ENCODE measurements around the gene TSPEAR.
"Not testable (repeated sequence)": the region's sequence is repeated elsewhere in the genome, so short reads cannot be mapped to it uniquely, and the experiment has no call there.

The TSPEAR gene

GRCh38 chr21:44648557-44649311 lies 62.6 kb downstream of the TSPEAR start:
- no peak for DNase-seq

DNA sequence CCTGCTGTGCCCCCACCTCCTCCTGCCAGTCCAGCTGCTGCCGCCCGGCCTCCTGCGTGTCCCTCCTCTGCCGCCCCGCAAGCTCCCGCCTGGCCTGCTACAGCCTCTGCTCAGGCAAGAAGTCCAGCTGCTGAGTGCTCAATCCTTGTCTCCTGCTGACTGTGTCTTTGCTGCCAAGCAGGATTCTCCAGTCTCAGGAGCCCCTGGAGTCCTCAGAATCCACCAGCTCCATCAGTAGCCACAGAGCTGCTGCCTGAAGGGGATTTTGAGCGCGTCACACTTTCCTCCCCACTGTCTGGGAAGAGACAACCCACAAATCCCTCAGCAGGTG lies 64.2 kb downstream of the TSPEAR start:
- DNase-seq = no peak

DNA sequence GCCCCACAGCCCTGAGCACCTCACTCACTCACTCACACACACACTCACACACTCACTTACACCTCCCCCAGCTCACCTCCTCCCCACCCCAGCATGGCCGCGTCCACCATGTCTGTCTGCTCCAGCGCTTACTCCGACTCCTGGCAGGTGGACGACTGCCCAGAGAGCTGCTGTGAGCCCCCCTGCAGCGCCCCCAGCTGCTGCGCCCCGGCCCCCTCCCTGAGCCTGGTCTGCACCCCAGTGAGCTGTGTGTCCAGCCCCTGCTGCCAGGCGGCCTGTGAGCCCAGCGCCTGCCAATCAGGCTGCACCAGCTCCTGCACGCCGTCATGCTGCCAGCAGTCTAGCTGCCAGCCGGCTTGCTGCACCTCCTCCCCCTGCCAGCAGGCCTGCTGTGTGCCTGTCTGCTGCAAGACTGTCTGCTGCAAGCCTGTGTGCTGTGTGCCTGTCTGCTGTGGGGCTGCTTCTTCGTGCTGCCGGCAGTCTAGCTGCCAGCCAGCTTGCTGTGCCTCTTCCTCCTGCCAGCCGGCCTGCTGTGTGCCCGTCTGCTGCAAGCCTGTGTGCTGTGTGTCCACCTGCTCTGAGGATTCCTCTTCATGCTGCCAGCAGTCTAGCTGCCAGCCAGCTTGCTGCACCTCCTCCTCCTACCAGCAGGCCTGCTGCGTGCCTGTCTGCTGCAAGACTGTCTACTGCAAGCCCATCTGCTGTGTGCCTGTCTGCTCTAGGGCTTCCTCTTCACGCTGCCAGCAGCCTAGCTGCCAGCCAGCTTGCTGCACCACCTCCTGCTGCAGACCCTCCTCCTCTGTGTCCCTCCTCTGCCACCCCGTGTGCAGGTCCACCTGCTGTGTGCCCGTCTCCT lies 64.8 kb downstream of the TSPEAR start, which contains the start of gene KRTAP10-11:
Gene KRTAP10-11 (plus strand): TSS at position 49 of the 856 bp plus-strand sequence. CDS start 45 bp downstream, at position 94.
- DNase-seq = not testable (repeated sequence)

DNA sequence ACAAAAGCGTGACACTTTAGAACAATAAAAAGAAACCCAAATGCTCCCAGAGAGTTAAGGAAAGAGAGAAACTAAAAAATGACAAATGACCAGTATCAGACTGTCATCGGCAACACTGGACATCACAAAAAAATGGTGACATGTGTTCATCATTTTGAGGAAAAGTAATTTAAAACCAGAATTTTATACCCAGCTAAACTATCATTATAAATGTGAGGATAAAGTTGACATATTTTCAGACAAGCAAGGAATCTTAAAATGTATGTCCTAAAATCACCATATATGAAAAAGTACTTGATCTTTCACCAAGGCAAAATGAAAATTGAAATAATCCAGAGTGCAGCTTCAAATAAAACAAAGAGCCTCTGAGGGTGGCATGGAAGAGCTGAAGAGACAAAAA lies 66.5 kb downstream of the TSPEAR start:
- DNase-seq = no peak

GRCh38 chr21:44643741-44644310 lies 67.5 kb downstream of the TSPEAR start:
- no peak for DNase-seq

DNA sequence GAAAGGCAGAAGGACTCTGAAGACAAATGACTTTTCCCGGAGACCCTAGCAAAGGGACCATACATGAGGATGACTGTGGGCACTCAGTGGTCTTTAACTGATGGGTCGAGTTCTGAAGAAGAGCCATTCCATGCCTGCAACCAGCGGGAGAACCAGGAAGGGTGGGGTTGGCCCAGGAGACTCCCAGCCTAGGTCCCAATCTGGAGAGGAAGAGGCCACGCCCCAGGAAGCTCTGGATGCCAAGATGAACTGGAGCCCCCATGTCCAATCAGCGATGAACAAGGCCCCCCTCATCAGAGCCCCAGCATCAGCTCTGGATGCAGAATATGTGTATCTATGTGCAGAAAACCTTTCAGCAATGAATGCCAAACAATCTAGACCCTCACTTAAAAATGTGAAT lies 70.6 kb downstream of the TSPEAR start:
- DNase-seq = no peak

DNA sequence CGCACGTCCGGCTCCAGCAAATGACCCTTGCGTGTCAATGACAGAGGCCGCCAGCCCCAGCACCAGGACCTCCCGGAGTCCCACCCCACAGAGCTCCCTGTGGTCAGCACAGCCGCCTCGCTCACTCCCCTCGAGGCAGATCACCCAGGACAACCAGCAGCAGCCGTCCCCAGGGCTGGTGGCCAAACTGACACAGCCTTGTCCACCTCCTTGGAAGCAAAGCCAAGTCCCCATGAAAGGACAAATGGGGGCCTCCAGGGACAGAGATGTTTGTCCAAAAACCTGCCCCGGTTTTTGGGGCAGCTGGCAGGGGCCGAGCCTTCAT lies 72.1 kb downstream of the TSPEAR start:
- DNase-seq = no peak

DNA sequence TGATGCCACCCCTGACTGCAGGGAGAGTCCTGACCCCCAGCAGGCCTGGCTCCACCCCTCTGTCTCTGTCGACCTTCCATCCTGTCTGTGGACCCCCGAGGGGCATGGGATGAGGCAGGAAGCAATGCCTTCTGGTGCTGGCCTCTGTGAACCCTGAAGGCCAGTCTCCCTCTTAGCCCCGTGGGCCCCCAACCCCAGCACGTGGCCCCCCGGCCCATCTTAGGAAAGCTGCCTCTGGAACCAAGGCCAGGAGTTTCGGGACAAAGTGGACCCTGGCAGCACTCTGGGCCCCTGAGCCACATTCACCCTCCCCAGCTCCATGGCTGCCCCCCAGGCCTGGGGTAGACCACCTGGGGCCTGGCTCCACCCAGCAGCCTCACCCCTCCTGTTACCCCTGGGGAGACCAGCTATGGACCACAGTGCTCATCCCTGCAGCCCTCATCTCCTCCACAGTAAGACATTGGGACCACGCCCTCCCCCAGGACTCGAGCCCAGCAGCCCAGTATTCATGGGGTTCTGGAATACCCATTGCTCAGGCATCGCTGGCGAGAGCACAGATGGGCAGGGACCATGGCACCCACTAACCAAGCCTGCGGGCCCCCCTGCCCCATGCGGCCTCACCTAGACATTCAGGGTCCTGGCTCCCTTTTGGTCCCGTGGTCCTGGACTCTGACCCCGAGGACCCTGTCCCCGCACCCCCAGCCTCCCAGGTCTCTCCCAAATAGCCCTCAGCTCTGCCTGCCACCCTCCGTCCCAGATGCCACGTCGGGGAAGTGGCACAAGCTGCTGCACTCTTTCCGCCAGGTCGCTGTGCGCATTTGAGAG lies 72.7 kb downstream of the TSPEAR start:
- not testable (repeated sequence) for DNase-seq

DNA sequence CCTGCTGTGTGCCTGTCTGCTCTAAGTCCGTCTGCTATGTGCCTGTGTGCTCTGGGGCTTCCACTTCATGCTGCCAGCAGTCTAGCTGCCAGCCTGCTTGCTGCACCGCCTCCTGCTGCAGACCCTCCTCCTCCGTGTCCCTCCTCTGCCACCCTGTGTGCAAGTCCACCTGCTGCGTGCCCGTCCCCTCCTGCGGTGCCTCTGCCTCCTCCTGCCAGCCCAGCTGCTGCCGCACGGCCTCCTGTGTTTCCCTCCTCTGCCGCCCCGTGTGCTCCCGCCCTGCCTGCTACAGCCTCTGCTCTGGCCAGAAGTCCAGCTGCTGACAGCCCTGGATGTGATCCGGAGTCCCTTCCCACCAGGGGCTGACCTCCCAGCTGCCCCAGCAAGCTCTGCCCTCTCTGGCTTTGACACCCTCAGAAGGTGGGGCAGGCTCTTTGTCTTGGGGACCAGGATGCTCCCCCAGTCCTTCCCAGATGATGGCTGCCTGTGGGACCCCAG lies 73.5 kb downstream of the TSPEAR start:
- not testable (repeated sequence) for DNase-seq

DNA sequence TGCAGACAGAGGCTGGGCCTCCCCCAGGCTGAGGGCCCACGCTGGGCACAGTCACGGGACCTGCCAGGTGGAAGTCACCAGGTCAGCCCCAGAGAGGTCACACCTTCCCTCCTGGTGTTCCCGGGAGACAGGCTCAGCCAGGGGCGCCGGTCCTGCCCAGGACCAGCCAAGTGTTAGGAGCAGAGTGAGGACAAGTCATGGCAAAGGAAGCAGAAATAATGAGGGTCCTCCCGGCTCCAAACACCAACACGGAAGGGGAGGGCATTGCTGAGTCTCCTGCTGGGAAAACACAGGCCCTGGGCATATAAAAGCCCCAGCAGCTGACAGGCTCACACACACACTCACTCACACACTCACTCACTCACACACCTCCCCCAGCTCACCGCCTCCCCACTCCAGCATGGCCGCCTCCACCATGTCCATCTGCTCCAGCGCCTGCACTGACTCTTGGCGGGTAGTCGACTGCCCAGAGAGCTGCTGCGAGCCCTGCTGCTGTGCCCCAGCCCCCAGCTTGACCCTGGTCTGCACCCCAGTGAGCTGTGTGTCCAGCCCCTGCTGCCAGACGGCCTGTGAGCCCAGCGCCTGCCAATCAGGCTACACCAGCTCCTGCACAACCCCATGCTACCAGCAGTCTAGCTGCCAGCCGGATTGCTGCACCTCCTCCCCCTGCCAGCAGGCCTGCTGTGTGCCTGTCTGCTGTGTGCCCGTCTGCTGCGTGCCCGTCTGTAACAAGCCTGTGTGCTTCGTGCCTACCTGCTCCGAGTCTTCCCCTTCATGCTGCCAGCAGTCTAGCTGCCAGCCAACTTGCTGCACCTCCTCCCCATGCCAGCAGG lies 74.1 kb downstream of the TSPEAR start, which contains the start of gene KRTAP10-10:
Gene KRTAP10-10 (plus strand): TSS at position 339 of the 833 bp plus-strand sequence. CDS start 62 bp downstream, at position 401.
- DNase-seq = no peak

DNA sequence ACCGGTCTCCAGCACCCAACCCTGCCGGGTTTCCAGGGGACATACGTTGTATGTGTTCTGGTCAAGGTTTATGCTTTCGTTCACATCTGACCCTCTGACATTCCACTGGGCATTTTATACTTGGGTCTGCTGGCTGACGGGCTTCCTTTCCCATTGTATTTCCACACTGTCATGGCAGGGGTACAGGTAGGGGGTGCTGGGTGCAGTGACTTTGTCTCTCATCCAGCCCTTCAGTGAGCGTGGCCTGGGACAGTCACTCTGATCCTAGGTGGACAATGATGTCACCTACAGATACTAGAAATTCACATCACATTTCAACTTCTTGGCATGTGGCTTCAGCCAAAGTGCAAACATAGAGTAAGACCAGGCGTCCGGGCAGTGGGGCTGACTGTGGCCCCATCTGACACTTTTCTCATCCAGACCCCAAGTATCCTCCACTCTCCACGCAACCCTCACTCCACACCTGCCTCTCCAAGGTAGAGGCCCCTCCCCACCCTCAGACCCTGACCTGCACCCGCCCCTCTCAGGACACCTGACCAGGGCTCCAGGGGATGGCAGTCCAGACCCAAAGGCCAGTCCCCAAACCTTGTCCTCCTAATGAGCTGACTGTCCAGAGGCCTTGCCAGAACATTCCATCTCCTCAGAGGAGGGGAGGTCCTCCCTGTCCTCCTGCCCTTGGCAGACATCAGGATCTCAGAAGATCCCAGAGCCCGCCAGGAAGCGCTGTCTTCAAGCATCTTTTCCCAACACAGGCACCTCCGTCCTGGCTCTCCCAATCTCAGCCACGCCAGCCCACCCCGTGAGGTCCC lies 75.0 kb downstream of the TSPEAR start:
- no peak for DNase-seq

DNA sequence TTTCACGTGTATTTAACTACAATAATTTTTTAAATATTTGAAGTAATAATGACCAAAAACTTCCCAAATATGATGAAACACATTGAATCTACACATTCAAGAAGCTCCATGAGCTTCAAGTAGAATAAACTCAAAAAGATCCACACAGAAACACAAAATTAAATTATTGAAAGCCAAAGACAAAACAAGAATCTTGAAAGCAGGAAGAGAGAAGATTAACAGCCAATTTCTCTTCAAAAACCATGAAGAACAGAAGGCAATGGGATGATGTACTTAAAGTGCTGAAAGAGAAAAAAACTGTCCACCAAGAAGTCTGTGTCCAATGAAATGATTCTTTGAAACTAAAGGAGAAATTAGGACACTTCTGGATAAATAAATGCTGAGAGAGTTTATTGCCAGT lies 79.3 kb downstream of the TSPEAR start:
- no peak for DNase-seq

DNA sequence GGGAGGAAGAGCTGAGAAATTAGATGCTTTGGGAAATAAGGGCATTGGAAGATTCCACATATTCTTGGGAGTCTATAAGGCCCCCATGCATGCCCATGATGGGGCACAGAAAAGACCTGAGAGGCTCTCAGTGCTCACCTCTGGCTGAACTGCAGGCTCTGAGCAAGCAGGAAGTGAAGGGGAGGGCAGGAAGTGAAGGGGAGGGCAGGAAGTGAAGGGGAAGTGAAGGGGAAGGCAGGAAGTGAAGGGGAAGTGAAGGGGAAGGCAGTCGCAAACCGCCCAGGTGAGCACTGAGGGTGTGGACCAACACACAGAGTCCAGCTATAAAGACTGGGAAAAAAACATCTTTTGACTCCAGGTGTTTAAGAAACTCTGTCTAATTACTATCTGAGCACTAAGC lies 80.9 kb downstream of the TSPEAR start:
- DNase-seq = no peak

DNA sequence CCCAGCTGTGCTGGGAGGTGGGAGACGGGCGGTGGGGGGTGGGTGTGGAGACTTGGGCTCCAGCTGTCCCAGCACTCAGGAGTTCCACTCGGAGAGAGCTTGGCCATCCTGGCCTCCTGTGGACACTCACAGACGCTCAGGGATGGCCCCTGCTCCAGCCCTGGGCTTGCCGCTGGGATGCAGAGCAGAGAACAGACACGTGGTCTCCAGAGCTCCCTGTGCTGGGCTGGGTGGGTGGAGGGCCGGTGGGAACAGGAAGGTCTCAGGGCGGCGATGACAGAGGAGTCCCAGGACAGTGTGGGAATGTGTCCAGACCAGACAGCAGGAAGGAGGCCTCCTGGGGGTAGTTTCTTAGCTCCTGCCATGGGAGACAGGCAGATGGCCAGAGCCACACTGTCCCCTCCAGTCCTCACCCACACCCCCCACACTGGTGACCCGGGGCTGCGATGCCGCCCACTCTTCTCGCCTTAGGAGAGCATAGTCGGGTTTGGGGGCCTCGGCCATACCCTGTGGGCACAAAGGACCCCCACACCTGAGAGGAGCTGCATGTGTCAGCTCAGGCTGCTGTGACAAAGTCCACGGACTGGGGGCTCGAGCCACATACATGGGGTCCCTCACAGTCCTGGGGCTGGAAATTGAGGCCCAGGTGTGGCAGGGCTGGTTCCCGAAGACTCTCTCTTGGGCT lies 82.5 kb downstream of the TSPEAR start:
- DNase-seq = no peak

GRCh38 chr21:44627831-44628233 lies 83.5 kb downstream of the TSPEAR start:
- DNase-seq = not testable (repeated sequence)

GRCh38 chr21:44627181-44627822 lies 84.1 kb downstream of the TSPEAR start:
- DNase-seq = not testable (repeated sequence)

- DNase-seq = no peak
Measured at GRCh38 chr21:44626673-44627143, 84.7 kb downstream of the TSPEAR start, which contains the start of gene KRTAP10-9. TSS of gene KRTAP10-9 (plus strand) at chr21:44627093. CDS start at chr21:44627172, 79 bp downstream.

DNA sequence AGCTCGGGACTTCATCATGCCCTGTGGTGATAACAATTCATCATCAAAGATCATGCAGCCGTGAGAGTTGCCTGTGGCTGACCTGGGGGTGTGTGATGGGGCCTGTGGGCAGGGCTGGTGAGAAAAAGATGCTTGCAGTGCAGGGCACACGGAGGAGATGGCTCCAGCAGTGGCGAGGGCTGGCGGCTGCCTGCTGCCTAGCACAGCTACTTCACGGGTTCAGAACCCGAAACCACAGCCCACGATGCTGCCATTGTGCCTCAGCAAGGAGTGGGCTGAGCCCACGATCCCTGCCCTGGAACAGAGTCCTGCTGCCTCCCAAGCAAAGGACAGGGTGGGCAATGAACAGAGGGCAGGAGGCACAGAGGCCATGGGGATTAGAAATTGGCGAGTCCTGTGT lies 85.1 kb downstream of the TSPEAR start:
- no peak for DNase-seq

DNA sequence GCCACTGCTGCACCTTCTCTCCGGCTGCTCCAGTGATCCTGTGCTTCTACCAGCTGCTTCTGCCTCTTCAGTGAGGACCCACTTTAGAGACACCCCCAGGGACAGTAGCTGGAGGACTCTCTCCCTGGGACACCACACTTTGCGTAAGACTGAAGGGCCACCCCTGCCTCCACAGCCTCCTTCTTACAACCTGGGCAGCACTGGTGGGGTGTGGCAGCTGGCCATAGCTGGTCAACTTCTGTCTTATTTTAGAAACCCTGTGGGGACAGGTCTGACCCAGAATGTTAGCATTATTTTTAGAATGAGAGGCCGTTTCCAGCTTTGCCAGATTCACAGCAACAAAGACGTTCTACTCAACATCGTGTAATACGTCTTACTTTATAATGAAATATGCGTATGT lies 85.6 kb downstream of the TSPEAR start:
- no peak for DNase-seq
